ENCODE results near the gene MRPS21.
A peak's percentile ranks its signal among the peaks of the same experiment; 100 is the strongest.

The MRPS21 gene

DNA sequence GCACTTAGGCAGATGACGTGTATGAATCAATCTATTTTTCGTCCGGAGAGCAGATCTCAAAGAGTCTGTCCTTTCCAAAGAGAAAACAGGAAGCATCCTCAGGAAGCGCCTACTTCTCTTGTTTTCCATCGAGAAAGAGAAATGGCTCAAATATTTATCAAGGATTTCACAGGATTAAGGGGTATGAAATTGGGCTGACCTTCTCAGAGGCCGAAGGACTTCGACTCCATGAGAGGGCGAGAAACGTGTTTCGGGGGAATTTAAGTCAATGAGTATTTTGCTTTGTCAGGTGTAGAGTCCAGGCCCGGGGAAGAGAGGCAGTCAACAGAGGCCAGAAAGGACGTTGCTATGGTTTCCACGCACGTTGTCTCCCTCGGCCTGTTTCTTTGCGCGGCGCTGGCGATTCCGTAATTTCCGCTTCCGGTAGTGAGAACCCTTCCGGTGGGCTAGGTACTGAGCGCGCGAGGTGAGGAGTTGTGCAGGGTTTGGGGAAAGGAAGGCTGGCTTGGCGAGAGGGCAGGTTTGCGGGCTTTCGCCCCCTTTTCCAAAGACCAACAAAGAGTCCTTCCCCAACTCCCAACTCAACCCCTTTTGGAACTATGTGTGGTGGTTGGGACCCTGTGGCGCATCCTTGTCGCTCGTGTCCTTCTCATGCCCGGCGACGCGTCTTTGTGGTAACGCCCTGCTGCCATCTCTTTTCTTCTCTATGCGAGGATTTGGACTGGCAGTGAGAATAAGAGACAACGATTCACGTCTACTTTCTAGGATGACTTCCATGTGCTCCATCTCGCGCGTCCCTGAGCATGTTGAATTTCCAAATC lies at the start of gene MRPS21:
MRPS21 (plus strand) TSS at position 429 of the 821 bp plus-strand sequence. CDS start 506 bp downstream, outside the sequence.
- peak; percentile 94 for DNase-seq

DNA sequence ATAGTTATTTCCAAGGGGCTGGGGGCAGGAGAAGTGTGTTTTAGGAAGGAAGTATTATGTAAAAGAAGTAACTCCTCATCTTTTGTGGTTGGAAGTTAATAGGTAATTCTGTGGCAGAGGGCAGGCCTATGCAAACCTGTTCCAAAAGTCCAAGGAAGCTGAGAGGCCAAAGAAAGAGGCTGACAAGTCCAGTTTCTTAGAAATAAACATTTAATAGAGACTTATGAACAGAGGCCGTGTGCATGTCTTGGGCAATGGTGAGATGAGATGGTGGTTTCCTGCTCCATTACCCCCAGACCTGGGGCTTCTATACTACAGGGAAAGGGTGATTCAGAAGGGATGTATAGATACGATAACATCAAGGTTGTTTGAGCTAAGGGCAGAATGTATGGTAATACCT lies 43.7 kb upstream of the MRPS21 start:
- DNase-seq: no peak

DNA sequence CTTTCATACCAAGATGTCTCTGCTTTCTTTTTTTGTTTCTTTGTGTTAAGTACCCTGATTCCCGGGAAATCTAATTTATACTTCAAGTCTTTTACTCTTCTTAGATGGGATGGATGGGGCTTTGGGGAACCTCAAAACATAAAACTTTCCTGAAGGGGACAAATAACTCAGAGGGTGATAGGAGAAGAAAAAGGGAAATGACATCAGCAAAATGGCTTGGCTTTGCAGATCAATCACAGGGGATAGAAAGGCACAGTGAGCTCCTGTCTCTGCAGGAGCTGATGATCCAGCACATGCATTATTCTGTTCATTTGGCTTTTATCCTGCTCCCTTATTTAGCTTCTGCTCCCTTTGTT lies 37.5 kb upstream of the MRPS21 start:
- no peak for DNase-seq

DNA sequence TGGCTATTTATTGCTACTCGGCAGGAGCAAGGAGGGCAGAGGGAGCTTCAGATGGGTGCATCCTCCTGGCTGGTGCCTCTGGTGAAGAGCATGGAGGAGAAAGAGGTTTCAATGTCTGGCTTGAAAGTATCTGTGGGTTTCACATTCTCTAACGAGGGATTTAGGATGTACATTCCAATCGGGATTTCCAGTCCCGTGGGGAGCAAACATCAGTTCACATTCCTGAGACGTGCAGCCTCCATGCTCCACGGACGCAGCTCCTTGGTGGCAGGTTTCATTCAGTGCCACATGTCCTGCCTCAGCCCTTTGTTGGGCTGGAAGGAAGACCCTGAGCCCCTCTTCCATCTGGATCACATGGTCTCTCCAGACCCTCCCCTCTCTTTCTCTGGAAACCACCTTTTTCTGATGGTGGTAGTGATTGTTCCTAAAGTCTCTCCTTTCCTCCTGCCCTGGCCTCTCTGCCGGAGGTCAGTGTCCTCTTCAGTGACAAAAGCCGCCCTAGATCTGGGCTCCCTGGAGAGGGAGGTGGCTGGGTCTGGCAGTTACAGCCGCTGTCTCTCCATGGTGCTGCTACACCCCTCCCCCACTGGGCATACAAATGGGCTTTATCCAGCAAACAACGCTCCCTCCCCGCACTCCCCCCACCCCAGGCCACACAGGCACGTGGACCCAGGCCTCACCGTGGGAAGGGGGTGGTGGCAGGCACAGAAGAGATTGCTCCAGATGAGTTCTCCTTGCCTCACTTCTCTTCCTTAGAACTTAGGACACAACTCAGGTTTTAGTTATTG lies 36.9 kb upstream of the MRPS21 start:
- no peak for DNase-seq

DNA sequence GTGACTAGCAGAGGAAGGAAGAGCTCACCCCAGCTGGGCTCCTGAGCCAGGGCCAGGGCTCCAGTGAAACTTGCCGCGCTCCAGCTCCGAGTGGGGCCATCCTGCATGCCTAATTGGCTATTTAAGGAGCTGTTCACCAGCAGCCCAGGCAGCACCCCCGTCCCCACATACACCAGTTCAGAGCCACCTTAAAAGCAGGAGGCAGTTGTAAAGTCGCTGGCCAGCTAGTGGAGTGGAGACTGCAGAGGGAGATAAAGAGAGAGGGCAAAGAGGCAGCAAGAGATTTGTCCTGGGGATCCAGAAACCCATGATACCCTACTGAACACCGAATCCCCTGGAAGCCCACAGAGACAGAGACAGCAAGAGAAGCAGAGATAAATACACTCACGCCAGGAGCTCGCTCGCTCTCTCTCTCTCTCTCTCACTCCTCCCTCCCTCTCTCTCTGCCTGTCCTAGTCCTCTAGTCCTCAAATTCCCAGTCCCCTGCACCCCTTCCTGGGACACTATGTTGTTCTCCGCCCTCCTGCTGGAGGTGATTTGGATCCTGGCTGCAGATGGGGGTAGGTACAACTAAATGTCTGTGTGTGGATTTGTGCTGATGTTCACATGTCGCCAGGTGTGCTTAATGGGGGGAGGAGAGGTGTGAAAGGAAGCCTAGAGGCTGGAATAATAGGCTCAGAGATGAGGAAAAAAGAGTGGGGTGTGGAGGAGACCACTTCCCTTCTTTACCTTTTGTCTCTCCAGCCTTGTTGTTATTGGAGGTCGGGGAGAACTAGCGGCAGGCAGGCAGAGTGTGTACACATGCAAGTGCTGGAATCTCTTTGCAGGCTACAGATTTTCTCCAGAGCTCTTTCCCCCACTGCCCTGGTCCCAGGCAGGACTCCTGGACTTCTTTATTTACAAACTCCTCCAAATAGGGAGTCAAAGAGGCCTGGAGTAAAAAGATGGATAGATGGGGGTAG lies 35.8 kb upstream of the MRPS21 start, which contains the start of gene CA14:
CA14 (plus strand) TSS at position 151 of the 962 bp plus-strand sequence; CDS start at position 506, 355 bp downstream.
- DNase-seq: no peak

DNA sequence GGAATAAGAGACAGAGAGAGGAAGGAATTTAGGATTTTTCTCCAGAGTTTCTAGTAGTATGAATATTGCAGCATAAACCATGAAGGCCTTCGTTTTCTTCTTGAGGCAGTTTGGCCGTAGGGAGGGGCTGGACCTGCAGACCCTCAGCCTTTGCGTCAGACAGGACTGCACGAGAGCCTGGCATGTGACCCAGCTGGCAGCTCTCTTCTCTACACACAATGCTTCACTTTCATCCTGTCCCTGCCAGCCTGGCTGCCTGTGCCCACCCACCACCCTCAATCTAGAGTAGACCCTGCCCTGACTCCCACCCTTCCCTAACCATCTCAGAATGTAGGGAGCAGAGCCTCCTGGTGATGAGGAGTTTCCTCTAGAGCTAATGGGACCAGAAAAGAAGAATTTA lies 34.4 kb upstream of the MRPS21 start:
- no peak for DNase-seq

DNA sequence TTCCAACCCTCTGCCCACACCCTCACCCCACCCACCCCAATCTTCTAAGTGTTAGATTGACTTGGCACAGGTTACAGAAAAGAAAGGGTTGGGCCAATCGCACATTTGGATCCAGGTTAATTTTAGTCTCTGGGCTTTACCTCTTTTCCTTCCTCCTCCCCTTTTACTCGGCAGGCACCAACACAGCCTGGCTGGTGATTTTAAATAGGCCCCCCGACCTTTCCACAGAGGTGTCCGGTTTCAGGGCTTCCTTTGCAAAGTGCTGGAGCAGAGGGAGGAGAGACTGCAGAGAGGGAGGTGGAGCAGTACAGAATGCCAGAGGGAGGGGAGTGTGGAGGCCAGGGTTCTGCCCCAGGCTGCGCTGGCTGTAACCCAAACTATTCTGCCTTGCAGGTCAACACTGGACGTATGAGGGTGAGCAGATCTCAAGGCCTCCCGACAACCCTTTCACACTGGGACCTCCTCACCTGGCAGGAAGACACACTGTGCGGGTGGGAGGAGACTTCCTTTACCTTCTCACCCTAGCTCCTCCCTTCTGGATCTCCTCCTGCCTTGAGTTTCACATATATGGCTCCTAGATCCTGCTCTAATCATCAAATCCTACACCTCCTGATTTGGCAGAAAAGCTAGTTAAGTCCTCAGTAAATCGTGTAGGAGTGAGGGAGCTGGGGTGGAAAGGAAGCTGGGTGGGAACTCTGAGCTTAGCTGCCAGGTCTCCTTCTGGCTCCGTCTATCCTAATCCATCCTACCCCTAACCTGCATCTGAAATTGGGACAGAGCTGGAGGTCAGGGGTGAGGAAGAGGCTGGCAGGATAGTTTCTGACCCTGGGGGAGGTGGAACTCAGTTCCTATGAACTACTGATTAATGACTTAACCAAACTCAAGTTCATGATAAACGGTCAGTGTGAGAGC lies 33.6 kb upstream of the MRPS21 start:
- no peak for DNase-seq

DNA sequence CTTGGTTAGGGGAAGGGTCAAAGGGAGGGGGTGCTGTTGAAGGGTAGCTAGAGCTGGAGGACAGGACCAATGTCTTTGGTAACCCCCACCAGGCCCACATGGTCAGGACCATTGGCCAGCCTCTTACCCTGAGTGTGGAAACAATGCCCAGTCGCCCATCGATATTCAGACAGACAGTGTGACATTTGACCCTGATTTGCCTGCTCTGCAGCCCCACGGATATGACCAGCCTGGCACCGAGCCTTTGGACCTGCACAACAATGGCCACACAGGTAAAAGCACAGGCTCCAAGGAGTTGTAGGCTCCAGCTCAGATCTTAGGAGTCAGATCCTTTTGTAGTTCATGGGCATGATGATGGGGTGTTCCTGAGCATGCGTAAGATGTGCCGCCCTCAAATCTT lies 32.3 kb upstream of the MRPS21 start:
- no peak for DNase-seq

DNA sequence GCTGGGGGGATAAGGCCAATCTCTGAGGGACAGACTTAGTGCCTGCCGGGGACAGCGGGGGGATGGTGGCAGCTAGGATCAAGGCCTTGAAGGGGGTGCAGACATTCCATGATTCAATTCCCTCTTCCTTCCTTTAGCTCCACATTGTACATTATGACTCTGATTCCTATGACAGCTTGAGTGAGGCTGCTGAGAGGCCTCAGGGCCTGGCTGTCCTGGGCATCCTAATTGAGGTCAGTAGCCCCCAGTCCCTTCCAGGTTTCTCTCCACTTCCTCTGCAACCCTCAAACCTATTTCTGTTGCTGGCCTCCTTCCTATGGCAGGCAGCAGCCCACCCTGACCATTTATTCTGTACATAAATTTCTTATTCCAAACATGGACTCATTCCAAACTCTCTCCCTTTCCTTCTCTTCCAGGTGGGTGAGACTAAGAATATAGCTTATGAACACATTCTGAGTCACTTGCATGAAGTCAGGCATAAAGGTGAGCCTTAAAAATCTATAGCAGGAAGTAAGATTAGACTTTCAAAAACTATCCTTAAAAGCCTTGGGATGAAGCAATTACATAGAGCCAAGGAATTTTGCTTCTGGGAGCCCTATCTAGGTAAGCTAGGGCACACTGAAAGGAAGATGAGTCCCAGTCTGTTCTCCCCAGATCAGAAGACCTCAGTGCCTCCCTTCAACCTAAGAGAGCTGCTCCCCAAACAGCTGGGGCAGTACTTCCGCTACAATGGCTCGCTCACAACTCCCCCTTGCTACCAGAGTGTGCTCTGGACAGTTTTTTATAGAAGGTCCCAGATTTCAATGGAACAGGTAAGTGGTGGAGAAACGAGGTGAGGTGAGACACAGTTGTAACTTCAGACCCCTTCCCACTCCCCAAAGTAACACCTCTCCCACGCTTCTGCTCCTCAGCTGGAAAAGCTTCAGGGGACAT lies 31.0 kb upstream of the MRPS21 start:
- DNase-seq: no peak

DNA sequence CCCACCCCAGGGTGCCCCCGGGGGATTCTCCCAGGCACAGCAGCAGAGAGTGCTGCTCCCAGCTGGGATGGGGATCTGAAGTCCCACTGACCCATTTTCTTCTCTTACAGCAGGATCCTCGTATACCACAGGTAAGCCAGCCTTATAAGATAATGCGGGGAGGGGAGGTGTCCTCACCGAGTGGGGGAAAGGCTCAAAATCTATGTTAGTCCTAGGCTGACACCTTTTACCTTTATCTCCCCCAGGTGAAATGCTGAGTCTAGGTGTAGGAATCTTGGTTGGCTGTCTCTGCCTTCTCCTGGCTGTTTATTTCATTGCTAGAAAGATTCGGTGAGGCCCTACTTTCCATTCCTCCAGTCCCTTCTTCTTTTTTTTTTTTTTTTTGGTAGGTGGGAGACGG lies 30.1 kb upstream of the MRPS21 start:
- DNase-seq: no peak

DNA sequence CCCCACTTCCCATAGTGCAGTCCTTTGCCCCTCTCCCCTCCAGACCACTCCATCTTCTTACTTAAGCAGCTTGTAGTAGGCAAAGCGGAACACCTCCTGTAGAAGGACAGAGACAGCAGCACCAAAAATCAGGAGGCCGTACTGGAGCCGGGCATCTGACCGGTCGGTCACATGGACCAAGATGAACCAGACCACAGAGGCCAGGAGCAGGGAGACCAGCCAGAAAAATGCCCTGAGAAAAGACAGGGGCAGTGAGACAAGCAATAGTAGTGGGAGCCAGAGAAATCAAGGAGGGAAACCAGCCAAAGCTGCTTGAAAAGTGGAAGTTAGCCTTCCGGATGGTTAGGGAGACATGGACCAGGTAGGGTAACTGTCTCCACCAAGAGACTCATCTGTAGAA lies 25.8 kb upstream of the MRPS21 start:
- no peak for DNase-seq

DNA sequence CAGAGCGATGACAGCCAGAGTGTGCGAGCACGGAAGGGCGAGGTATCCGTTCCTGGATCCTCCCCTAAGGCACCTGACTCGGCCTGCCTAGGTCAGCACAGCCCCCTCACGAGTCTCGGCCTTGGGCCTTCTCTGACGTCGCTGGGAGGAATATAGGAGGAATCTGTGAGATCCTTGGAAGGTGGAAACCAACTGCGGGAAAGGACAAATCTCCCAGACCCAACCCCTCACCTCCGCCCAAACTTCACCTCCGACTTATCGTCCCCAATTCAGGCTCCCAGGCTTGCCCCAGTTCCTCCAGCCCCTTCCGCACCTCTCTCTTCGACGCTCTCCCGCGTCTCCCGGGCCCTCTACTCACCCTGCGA lies 25.3 kb upstream of the MRPS21 start:
- peak; percentile 48 to 65 for DNase-seq

DNA sequence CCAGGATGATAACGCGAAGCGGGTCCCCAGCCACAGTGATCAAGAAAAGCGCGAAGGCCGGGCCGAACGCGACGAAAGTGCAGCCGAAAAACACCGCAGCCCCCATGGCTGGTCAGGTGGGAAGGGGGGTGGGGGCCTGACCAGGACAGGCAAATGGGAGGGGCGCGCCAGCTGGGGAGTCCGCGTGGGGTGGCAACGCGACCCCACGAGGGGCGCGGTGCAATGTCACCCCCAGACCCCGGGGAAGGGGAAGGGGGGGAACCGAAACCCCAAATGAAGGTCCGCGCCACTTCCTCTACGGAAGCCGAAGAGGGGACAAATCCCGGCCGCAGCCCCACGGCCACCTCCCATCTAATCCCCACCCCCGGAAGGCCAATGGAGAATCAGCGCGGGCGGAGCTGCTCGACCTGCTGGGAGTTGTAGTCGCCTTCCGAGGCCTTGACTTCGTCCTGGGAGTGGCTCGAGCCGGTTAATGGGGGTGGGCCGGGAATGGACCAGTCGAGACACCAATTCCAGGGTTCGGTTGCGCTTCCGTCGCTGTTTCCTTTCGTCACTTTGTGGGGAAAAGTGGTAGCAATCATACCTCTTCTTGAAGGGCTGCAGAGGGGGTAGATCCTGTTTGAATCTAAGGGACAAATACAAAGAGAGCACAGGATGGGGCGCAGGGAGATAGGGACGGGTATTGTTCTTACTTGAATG lies 24.8 kb upstream of the MRPS21 start, which contains the start of gene APH1A:
APH1A (minus strand) TSS at position 312 of the 699 bp plus-strand sequence; CDS start at position 106, 206 bp downstream.
- DNase-seq: peak; percentile 94 to 95

DNA sequence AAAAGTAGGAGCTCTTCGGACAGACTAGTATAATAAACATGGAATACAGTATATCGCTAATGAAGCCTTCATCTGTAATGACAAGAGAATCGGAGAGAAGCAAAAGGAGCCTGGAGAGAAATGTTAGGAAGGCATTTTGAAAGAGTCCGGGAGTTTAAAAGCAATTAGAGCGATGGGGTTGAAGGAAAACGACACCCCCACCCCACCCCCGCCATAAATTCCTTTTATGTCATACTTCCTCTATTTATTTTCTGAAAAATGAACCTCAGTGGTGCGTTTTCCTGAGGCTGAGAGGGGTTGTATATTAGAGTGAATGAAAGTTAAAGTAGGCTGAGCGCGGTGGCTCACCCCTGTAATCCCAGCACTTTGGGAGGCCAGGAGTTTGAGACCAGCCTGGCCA lies 24.2 kb upstream of the MRPS21 start:
- no peak for DNase-seq

DNA sequence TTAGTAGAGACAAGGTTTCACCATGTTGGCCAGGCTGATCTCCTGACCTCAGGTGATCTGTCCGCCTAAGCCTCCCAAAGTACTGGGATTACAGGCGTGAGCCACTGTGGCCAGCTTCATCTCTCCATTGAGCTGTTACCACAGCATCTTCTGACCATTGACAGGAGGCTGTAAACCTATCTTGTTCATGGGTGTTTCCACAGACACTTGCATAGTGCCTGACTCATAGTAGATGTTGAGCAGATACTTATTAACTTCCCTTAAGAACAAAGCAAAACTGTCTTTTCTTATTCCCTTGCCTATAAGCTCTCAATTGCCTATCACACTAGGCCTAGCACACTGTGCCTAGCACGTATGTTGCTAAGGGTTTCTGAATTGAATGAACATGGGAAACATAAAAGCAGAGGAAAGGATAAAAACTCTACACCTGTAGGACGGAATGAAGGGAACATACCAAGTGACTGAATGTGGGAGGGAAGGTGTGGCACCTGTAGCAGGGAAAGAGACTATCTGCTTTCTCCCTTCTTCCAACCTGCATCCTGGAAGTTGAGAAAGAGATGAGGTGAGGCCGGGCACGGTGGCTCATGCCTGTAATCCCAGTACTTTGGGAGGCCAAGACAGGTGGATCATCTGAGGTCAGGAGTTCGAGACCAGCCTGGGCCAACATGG lies 22.2 kb upstream of the MRPS21 start:
- DNase-seq: no peak

DNA sequence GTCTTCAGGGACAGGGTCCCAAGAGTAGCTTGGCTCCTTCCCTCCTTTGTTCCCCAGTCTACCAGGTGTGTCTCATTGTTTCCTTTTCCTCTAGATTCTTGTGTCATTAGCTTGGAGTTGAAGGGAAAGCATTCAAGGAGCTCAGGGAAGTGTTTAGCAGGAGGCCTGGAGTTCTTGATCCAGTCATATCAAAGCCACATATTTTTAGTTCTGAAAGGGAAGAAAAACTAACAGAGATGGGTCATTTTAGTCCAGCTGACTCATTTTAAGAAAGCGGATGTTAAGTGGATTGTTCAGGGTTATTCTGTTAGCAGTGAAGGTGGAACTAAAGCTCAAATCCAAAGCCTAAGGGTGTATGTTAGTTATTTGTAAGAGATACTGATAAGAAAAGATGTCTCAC lies 20.4 kb upstream of the MRPS21 start:
- no peak for DNase-seq

DNA sequence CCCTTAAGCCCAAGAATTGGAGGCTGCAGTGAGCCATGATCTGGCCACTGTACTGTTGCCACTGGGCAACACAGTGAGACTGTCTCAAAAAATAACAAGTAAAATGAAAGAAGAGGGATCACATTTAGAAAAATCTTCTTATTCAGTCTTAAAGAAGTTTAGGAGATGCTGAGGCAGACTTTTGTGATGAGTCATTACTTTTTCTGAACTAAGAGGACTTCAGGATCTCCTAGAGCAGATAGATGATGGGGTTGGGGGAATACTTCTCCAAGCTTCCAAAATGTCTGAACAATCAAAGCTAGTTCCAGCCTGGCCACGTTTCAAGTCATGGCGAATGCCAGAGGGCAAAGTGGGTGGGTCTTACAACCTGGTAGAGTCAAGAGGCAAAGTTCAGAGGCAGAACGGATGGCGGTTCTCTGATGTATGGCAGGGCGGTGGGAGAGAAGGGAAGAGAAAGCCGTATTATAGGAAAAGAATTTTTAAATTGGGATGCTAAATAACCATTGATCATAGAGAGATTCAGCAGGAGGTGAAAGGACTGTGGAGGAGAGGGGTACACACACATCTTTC lies 13.4 kb upstream of the MRPS21 start:
- DNase-seq: no peak

DNA sequence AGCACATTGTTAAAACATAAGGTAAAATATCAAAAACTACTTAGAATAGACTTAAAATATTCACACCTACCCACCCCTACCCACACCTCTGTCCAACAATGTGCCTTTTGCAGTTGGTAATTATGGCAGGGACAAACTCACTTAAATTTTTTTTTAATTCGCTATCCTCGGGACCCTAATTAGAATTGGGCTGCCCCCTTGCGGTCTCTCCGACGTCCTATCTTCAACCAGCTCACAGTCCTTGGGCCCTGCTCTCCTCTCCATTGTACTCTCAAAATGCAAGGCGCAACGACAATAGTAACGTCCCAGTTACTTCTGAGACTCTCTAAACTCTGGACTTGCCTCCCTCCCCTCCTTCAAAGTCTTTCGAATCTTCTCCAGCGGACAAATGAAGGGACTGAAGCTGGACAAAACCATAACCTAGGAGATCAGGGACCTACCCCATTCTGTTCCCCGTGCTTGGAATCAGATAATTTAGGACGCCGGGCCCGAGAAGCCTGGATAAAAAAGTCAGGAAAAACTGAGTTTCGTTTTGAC lies 12.4 kb upstream of the MRPS21 start:
- peak; percentile 70 to 78 for DNase-seq
